Activated T-cell treated with anti-CD3 and anti-CD28 coated beads, Interleukin-2, amount 50 U/mL, for 4 hours (primary cell): ENCODE measurements around the gene LAMA2. TPM values are rescaled to one million over a fixed set of nuclear protein-coding genes. Genes with fewer than 3 reads are reported as not detected.

Experiments used
- ATAC-seq, 2 donors: fragments of 200-7000 bp; cut with Tn5 transposase; one replicate each; pipeline ENCODE4 v1.10.0; 2021
- DNase-seq: peaks from one replicate; pipeline ENCODE4 v3.0.0-alpha.2; 2020
- H3K27me3 Mint-ChIP-seq: one replicate; pipeline ENCODE4 v1.8.0; 2021; ENCODE audit warnings: low read depth, mixed read lengths
- H3K36me3 Mint-ChIP-seq: one replicate; pipeline ENCODE4 v1.8.0; 2022; ENCODE audit warnings: mixed read lengths; ENCODE audit not compliant: insufficient read depth
- H3K4me1 Mint-ChIP-seq: one replicate; pipeline ENCODE4 v1.8.0; 2021; ENCODE audit warnings: low read depth, mixed read lengths
- H3K4me3 Mint-ChIP-seq: one replicate; pipeline ENCODE4 v1.8.0; 2021; ENCODE audit warnings: mild to moderate bottlenecking, moderate library complexity, mixed read lengths
- H3K9me3 Mint-ChIP-seq: one replicate; pipeline ENCODE4 v1.8.0; 2021; ENCODE audit warnings: mixed read lengths
- total RNA-seq, 3 donors: library from RNA; stranded (reverse); gene quantifications; one replicate each; pipeline ENCODE4 v1.2.1, GENCODE V29; 2021

Gene LAMA2
- total RNA-seq, 3 donors from 2014 or later: 2.1 to 4.7 (median 3.8) TPM

GRCh38 chr6:129478379-129478778 lies 595.4 kb downstream of the LAMA2 start:
- Mint-ChIP-seq H3K4me3 (no peak overlapping the region), H3K9me3 (no peaks in the 10 kb centered on the region), H3K4me1 (no peaks in the 10 kb centered on the region), H3K36me3 (no peaks in the 10 kb centered on the region), H3K27me3 (no peaks in the 10 kb centered on the region)
- ATAC-seq (no peak), DNase-seq (no peak)

DNA sequence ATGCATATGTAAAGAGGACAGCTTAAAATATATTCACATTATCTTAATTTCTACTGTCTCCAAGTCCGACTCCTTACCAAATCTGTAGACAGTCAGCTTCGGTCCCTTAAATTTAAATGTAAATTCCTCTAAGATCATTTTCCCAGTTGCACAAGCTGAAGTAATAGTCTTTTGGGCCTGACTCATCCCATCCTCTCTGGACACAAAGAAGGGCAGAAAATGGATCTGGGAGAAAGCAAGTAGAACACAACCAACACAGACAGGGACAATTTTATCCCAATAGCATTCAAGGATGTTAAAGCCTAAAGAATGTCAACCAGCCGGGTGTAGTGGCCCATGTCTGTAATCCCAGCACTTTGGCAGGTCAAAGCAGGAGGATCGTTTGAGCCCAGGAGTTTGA lies 598.8 kb downstream of the LAMA2 start:
- H3K4me1 Mint-ChIP-seq: peaks cover 6% of the 10 kb centered on the region
- DNase-seq: no peak
- no peak for ATAC-seq
- H3K27me3 Mint-ChIP-seq: no peaks in the 10 kb centered on the region
- H3K36me3 Mint-ChIP-seq: no peaks in the 10 kb centered on the region
- no peak overlapping the region for H3K4me3 Mint-ChIP-seq
- H3K9me3 Mint-ChIP-seq: no peaks in the 10 kb centered on the region

DNA sequence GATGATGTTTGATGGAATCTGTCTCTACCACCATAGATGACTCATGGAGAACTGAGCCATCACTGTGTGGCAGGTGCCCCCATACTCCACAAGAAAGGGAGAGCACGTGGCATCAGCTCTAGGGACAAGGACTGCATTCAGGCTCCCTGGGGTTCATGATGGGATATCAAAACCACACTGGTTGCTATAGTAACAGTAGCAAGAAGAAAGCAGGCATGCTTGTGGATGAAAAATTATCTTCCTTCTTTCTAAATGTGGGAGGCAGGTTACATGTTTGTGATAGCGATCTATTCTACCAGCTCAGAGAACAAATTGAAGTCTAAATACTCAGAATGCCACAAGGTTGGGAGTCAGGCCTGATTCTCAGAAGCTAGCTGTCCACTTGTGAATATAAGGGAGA lies 602.8 kb downstream of the LAMA2 start:
- Mint-ChIP-seq H3K9me3 (no peaks in the 10 kb centered on the region), H3K4me1 (peaks cover 26% of the 10 kb centered on the region), H3K4me3 (no peak overlapping the region), H3K27me3 (no peaks in the 10 kb centered on the region), H3K36me3 (no peaks in the 10 kb centered on the region)
- ATAC-seq (no peak), DNase-seq (no peak)

GRCh38 chr6:129486327-129486726 lies 603.4 kb downstream of the LAMA2 start:
- Mint-ChIP-seq H3K27me3 (no peaks in the 10 kb centered on the region), H3K4me1 (peaks cover 32% of the 10 kb centered on the region), H3K36me3 (no peaks in the 10 kb centered on the region), H3K9me3 (no peaks in the 10 kb centered on the region), H3K4me3 (no peak overlapping the region)
- DNase-seq (no peak), ATAC-seq (no peak)

- Mint-ChIP-seq H3K4me1 (peaks cover 44% of the 10 kb centered on the region), H3K36me3 (no peaks in the 10 kb centered on the region), H3K27me3 (no peaks in the 10 kb centered on the region), H3K9me3 (no peaks in the 10 kb centered on the region), H3K4me3 (no peak overlapping the region)
- no peak for DNase-seq
- no peak for ATAC-seq
Measured at GRCh38 chr6:129488313-129488712, 605.4 kb downstream of the LAMA2 start.

GRCh38 chr6:129489215-129489765 lies 606.4 kb downstream of the LAMA2 start:
- DNase-seq: no peak
- Mint-ChIP-seq H3K9me3 (no peaks in the 10 kb centered on the region), H3K27me3 (no peaks in the 10 kb centered on the region), H3K36me3 (no peaks in the 10 kb centered on the region), H3K4me3 (peak overlapping the region; percentile 14), H3K4me1 (peaks cover 54% of the 10 kb centered on the region)
- ATAC-seq: no peak

DNA sequence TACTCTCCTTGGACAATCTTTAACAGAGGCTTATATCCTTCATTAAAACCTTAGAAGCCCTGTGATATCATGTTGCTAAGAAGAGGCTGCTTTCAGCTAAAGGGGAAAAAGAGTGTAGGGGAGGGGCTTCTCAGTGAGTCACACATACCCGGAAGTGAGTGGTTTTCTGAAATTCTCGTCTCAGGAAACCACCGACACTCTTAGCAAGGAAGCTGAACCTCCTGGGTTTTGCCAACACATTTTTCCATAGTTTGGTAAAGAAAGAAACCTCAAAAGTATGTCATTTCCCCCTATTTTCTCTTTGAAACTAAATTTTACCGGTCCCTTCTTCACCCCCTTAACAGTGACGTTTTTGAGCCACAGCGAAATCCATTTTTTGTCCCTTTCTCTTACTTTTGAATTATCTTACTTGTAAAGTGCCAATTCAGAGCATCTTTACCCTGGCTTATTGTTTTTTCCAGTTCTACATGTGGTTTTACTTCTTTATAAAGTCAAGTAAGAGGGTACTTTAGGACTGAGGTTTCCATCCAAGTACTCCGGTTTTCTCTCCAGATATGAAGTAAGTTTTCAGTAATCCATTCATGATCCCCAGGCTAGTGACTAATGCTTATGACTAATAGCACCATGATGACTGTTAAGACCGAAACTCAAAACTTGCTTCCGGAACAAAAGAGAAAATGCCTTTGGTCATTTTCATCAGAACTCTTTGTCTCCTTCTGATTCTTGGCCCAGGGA lies 607.8 kb downstream of the LAMA2 start:
- H3K4me3 Mint-ChIP-seq: peak overlapping the region; percentile 77
- peaks cover 65% of the 10 kb centered on the region for H3K4me1 Mint-ChIP-seq
- no peaks in the 10 kb centered on the region for H3K27me3 Mint-ChIP-seq
- no peaks in the 10 kb centered on the region for H3K9me3 Mint-ChIP-seq
- no peaks in the 10 kb centered on the region for H3K36me3 Mint-ChIP-seq
- peak; percentile 88 to 89 for ATAC-seq
- DNase-seq: peak; percentile 61

- DNase-seq (no peak), ATAC-seq (peak; percentile 11 to 26)
- H3K36me3 Mint-ChIP-seq: no peaks in the 10 kb centered on the region
- H3K27me3 Mint-ChIP-seq: no peaks in the 10 kb centered on the region
- H3K9me3 Mint-ChIP-seq: no peaks in the 10 kb centered on the region
- peaks cover 69% of the 10 kb centered on the region for H3K4me1 Mint-ChIP-seq
- H3K4me3 Mint-ChIP-seq: peak overlapping the region; percentile 77
Measured at GRCh38 chr6:129491436-129491835, 608.5 kb downstream of the LAMA2 start.

DNA sequence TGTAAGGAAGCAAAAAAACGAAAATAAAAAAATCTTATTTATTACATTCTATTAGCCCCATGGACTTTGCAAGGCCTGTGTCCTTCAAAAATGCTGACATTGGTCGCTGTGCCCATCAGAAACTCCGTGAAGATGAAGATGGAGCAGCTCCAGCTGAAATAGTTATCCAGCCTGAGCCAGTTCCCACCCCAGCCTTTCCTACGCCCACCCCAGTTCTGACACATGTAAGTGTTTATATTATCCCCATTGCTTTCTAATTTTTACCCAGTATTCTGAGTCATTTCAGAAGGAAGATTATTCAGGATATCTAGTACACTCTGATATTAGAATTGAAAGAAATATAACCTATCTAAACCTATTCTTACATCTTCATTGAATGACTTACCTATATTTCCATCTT lies 609.3 kb downstream of the LAMA2 start:
- H3K4me3 Mint-ChIP-seq: no peak overlapping the region
- no peak for DNase-seq
- no peak for ATAC-seq
- no peaks in the 10 kb centered on the region for H3K27me3 Mint-ChIP-seq
- H3K9me3 Mint-ChIP-seq: no peaks in the 10 kb centered on the region
- H3K36me3 Mint-ChIP-seq: no peaks in the 10 kb centered on the region
- peaks cover 70% of the 10 kb centered on the region for H3K4me1 Mint-ChIP-seq

DNA sequence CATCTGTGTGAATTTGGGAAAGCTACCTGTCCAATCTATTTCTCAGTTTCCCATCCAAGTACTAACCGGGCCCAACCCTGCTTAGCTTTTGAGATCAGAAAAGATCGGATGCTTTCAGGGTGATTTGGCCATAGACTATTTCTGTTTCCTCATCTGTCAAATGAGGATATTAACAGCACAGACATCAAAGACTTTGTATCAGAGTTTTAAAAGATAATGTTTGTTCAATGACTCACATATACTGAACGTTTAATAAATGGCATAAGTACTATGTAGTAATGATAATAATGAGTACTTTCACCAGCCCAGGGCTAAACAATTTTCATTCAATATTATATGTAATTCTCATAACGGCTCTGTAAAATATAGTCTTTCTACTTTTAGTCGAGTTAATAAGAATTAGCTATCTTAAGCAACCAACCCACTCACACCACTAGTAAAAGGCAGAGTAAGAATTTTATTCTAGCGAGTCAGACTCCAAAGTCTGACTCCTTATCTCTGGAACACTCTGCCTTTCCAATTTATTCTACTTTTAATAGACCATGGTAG lies 610.5 kb downstream of the LAMA2 start:
- DNase-seq (no peak), ATAC-seq (no peak)
- Mint-ChIP-seq H3K4me1 (peaks cover 81% of the 10 kb centered on the region), H3K36me3 (no peaks in the 10 kb centered on the region), H3K4me3 (no peak overlapping the region), H3K9me3 (no peaks in the 10 kb centered on the region), H3K27me3 (no peaks in the 10 kb centered on the region)

GRCh38 chr6:129494099-129494498 lies 611.2 kb downstream of the LAMA2 start:
- Mint-ChIP-seq H3K4me1 (peaks cover 81% of the 10 kb centered on the region), H3K27me3 (no peaks in the 10 kb centered on the region), H3K4me3 (no peak overlapping the region), H3K36me3 (no peaks in the 10 kb centered on the region), H3K9me3 (no peaks in the 10 kb centered on the region)
- DNase-seq (no peak), ATAC-seq (no peak)

- DNase-seq (no peak), ATAC-seq (no peak)
- Mint-ChIP-seq H3K9me3 (no peaks in the 10 kb centered on the region), H3K36me3 (no peaks in the 10 kb centered on the region), H3K4me1 (peaks cover 82% of the 10 kb centered on the region), H3K27me3 (no peaks in the 10 kb centered on the region), H3K4me3 (no peak overlapping the region)
Measured at GRCh38 chr6:129494586-129494985, 611.6 kb downstream of the LAMA2 start.

DNA sequence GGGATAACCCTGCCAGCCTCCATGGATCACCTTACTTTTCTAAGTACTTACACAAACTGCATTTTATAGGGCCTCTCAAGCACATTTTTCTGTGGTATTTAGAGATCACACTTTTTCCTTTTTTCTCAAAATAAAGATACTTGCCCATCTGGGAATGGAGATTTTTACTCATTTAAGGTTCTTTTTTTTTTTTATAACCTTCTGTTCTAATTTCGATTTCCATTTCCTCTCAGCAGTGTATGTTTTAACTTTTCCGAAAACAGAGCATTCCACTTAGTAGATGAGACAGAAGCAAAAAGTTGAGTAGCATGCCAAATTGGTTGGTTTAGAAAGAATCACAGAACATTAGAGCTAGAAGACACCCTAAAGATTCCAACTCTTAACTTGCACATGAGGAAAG lies 612.7 kb downstream of the LAMA2 start:
- no peaks in the 10 kb centered on the region for H3K9me3 Mint-ChIP-seq
- DNase-seq: no peak
- no peaks in the 10 kb centered on the region for H3K27me3 Mint-ChIP-seq
- ATAC-seq: no peak
- no peak overlapping the region for H3K4me3 Mint-ChIP-seq
- no peaks in the 10 kb centered on the region for H3K36me3 Mint-ChIP-seq
- H3K4me1 Mint-ChIP-seq: peaks cover 76% of the 10 kb centered on the region

DNA sequence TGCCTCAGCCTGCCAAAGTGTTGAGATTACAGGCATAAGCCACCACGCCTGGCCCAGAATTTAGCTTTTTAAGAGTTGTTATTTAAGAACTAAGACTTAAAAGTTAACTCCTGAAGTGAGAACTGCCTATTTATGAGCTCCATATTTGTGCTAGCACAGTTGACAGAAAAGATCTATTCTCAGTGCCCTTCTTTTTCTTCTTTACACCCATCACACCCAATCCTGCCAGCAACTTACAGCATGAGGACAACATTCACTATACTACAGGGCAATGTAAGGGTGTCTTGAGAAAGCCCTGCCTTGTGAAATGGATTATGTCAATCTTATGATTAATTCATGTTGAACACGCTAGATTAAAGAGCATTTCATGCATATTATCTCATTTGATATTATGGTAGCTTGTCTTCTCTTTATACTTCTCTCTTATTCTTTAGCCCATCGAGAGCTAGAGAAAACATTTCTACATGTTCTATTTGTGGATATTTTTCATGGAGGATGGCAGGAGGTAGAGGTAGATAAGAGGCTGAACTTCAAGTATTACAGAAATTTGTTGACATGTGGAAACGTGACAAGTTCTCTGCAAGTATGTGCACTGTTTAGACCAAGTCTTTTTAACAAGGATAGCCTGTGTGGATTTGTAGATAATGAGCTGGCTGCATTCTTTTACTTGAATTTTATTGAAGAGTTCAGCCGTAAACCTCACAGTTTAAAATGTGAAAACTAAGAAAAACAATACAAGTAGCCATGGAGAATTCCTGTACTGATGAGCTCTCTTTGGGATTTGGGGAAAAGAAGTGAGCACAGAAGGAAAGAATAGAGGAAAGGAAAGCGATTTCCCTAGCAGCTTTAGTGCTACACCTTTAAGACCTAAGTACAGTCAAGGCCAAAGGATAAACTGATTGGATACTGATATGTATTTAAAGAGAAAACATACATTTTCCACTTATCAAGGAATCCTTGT lies 614.8 kb downstream of the LAMA2 start:
- no peaks in the 10 kb centered on the region for H3K27me3 Mint-ChIP-seq
- no peaks in the 10 kb centered on the region for H3K9me3 Mint-ChIP-seq
- H3K36me3 Mint-ChIP-seq: no peaks in the 10 kb centered on the region
- H3K4me1 Mint-ChIP-seq: peaks cover 69% of the 10 kb centered on the region
- DNase-seq (no peak), ATAC-seq (no peak)
- H3K4me3 Mint-ChIP-seq: no peak overlapping the region
